Activated CD4-positive, alpha-beta T cell treated with anti-CD3 and anti-CD28 coated beads, Interleukin-2, amount 10 ng/mL, durations not matched to agents 7 days and 5 days (primary cell): Measurements from ENCODE around the gene NECAB2. TPM values are rescaled to one million over a fixed set of nuclear protein-coding genes. Genes with fewer than 3 reads are reported as not detected.

Experiments used
- CTCF ChIA-PET: fragments of 350-600 bp; sonication (Branson Sonifier 250); formaldehyde crosslinking; loops from one replicate; lab custom pipeline; 2021; ENCODE audit warnings: antibody characterized with exemption; lab: Charles Lee
- POLR2A ChIA-PET: fragments of 350-600 bp; sonication (Branson Sonifier 250); formaldehyde crosslinking; loops from one replicate; lab custom pipeline; 2021; ENCODE audit warnings: antibody characterized with exemption; lab: Charles Lee
- DNase-seq: peaks from one replicate; pipeline ENCODE4 v3.0.0-alpha.2; 2020
- H3K27ac Mint-ChIP-seq: one replicate; pipeline ENCODE4 v1.8.0; 2021; ENCODE audit warnings: mild to moderate bottlenecking, moderate library complexity, mixed read lengths
- H3K27me3 Mint-ChIP-seq: one replicate; pipeline ENCODE4 v1.8.0; 2021; ENCODE audit warnings: mixed read lengths
- H3K36me3 Mint-ChIP-seq: one replicate; pipeline ENCODE4 v1.8.0; 2021; ENCODE audit warnings: low read depth, mixed read lengths
- H3K4me1 Mint-ChIP-seq: one replicate; pipeline ENCODE4 v1.8.0; 2021; ENCODE audit warnings: mixed read lengths
- H3K4me3 Mint-ChIP-seq: one replicate; pipeline ENCODE4 v1.8.0; 2021; ENCODE audit warnings: mild to moderate bottlenecking, moderate library complexity, mixed read lengths
- H3K9me3 Mint-ChIP-seq: one replicate; pipeline ENCODE4 v1.8.0; 2021; ENCODE audit warnings: mixed read lengths
- total RNA-seq, 2 experiments: library from RNA; stranded (reverse); gene quantifications; one replicate each; pipeline ENCODE4 v1.2.3, GENCODE V29; 2021

The NECAB2 gene
- total RNA-seq, 2 experiments from 2014 or later: not detected

GRCh38 chr16:84000989-84001642 lies 33.1 kb downstream of the NECAB2 start:
- H3K4me3 Mint-ChIP-seq: no peak overlapping the region
- DNase-seq: no peak
- H3K27ac Mint-ChIP-seq: no peak overlapping the region
- POLR2A ChIA-PET: no interaction called here
- peaks cover 5% of the 10 kb centered on the region for H3K27me3 Mint-ChIP-seq
- no peaks in the 10 kb centered on the region for H3K36me3 Mint-ChIP-seq
- no peaks in the 10 kb centered on the region for H3K4me1 Mint-ChIP-seq
- no peaks in the 10 kb centered on the region for H3K9me3 Mint-ChIP-seq
- CTCF ChIA-PET: interaction anchor here (1.0 to 2.2 kb wide), 2 partner anchors 10 to 17 kb away, joined by 5 read pairs; no protein-coding TSS in a partner anchor

- H3K4me1 Mint-ChIP-seq: no peaks in the 10 kb centered on the region
- no peaks in the 10 kb centered on the region for H3K9me3 Mint-ChIP-seq
- no peak overlapping the region for H3K27ac Mint-ChIP-seq
- ChIA-PET CTCF (interaction anchor here (2.2 kb wide), 1 partner anchor 18 kb away, joined by 5 read pairs; no protein-coding TSS in a partner anchor), POLR2A (no interaction called here)
- no peak for DNase-seq
- no peaks in the 10 kb centered on the region for H3K36me3 Mint-ChIP-seq
- no peaks in the 10 kb centered on the region for H3K27me3 Mint-ChIP-seq
- H3K4me3 Mint-ChIP-seq: no peak overlapping the region
These were observed 33.7 kb downstream of the NECAB2 start for GRCh38 chr16:84001726-84002125.

GRCh38 chr16:84003038-84003437 lies 35.0 kb downstream of the NECAB2 start:
- Mint-ChIP-seq H3K27ac (no peak overlapping the region), H3K4me3 (no peak overlapping the region), H3K4me1 (no peaks in the 10 kb centered on the region), H3K9me3 (no peaks in the 10 kb centered on the region), H3K27me3 (no peaks in the 10 kb centered on the region), H3K36me3 (no peaks in the 10 kb centered on the region)
- ChIA-PET POLR2A (no interaction called here), CTCF (no interaction called here)
- no peak for DNase-seq

- ChIA-PET CTCF (no interaction called here), POLR2A (no interaction called here)
- Mint-ChIP-seq H3K4me3 (no peak overlapping the region), H3K9me3 (no peaks in the 10 kb centered on the region), H3K27ac (no peak overlapping the region), H3K4me1 (no peaks in the 10 kb centered on the region), H3K36me3 (no peaks in the 10 kb centered on the region), H3K27me3 (no peaks in the 10 kb centered on the region)
- DNase-seq: no peak
These were observed 36.4 kb downstream of the NECAB2 start for GRCh38 chr16:84004442-84004841.

GRCh38 chr16:84005391-84005790 lies 37.3 kb downstream of the NECAB2 start:
- CTCF ChIA-PET: no interaction called here
- DNase-seq: no peak

GRCh38 chr16:84007520-84007919 lies 39.5 kb downstream of the NECAB2 start:
- Mint-ChIP-seq H3K27ac (no peak overlapping the region), H3K36me3 (no peaks in the 10 kb centered on the region), H3K27me3 (no peaks in the 10 kb centered on the region), H3K4me1 (no peaks in the 10 kb centered on the region), H3K4me3 (no peak overlapping the region), H3K9me3 (no peaks in the 10 kb centered on the region)
- DNase-seq: no peak
- ChIA-PET CTCF (no interaction called here), POLR2A (no interaction called here)

More at GRCh38 chr16:84005391-84005790, 37.3 kb downstream of the NECAB2 start:
- POLR2A ChIA-PET: no interaction called here
- Mint-ChIP-seq H3K36me3 (no peaks in the 10 kb centered on the region), H3K4me1 (no peaks in the 10 kb centered on the region), H3K27ac (no peak overlapping the region), H3K27me3 (no peaks in the 10 kb centered on the region), H3K9me3 (no peaks in the 10 kb centered on the region), H3K4me3 (no peak overlapping the region)

- H3K4me3 Mint-ChIP-seq: no peak overlapping the region
- DNase-seq: no peak
- CTCF ChIA-PET: interaction anchor here (1.4 kb wide), 1 partner anchor 9 kb away, joined by 4 read pairs; no protein-coding TSS in a partner anchor
- no peaks in the 10 kb centered on the region for H3K27me3 Mint-ChIP-seq
- H3K4me1 Mint-ChIP-seq: no peaks in the 10 kb centered on the region
- no peaks in the 10 kb centered on the region for H3K36me3 Mint-ChIP-seq
- POLR2A ChIA-PET: no interaction called here
- H3K27ac Mint-ChIP-seq: no peak overlapping the region
- H3K9me3 Mint-ChIP-seq: no peaks in the 10 kb centered on the region
These were observed 39.9 kb downstream of the NECAB2 start for GRCh38 chr16:84007965-84008364.

- Mint-ChIP-seq H3K4me1 (peaks cover 3% of the 10 kb centered on the region), H3K4me3 (no peak overlapping the region)
- CTCF ChIA-PET: interaction anchor here (1.4 kb wide), 1 partner anchor 8 kb away, joined by 4 read pairs; no protein-coding TSS in a partner anchor
These were observed 41.2 kb downstream of the NECAB2 start for GRCh38 chr16:84009282-84009681.

GRCh38 chr16:84013787-84014569 lies 45.9 kb downstream of the NECAB2 start:
- peak; percentile 70 for DNase-seq
- H3K27ac Mint-ChIP-seq: no peak overlapping the region
- no peaks in the 10 kb centered on the region for H3K27me3 Mint-ChIP-seq
- H3K36me3 Mint-ChIP-seq: no peaks in the 10 kb centered on the region
- ChIA-PET POLR2A (no interaction called here), CTCF (interaction anchor here (1.0 to 2.2 kb wide), 2 partner anchors 35 to 173 kb away, joined by 3 to 7 read pairs; partner anchors contain the start of gene TAF1C)
- no peak overlapping the region for H3K4me3 Mint-ChIP-seq
- H3K9me3 Mint-ChIP-seq: peaks cover 3% of the 10 kb centered on the region
- H3K4me1 Mint-ChIP-seq: peaks cover 8% of the 10 kb centered on the region

More at GRCh38 chr16:84009282-84009681, 41.2 kb downstream of the NECAB2 start:
- POLR2A ChIA-PET: no interaction called here
- Mint-ChIP-seq H3K36me3 (no peaks in the 10 kb centered on the region), H3K9me3 (no peaks in the 10 kb centered on the region), H3K27me3 (no peaks in the 10 kb centered on the region), H3K27ac (no peak overlapping the region)
- DNase-seq: no peak

GRCh38 chr16:84014570-84015327 lies 46.7 kb downstream of the NECAB2 start:
- no peak for DNase-seq
- ChIA-PET POLR2A (no interaction called here), CTCF (interaction anchor here (1.0 to 2.2 kb wide), 2 partner anchors 34 to 172 kb away, joined by 3 to 7 read pairs; partner anchors contain the start of gene TAF1C)
- H3K27ac Mint-ChIP-seq: no peak overlapping the region
- H3K4me3 Mint-ChIP-seq: no peak overlapping the region
- peaks cover 7% of the 10 kb centered on the region for H3K9me3 Mint-ChIP-seq
- peaks cover 8% of the 10 kb centered on the region for H3K4me1 Mint-ChIP-seq
- no peaks in the 10 kb centered on the region for H3K36me3 Mint-ChIP-seq
- H3K27me3 Mint-ChIP-seq: no peaks in the 10 kb centered on the region

- Mint-ChIP-seq H3K9me3 (peaks cover 7% of the 10 kb centered on the region), H3K27ac (no peak overlapping the region), H3K36me3 (no peaks in the 10 kb centered on the region), H3K4me1 (peaks cover 8% of the 10 kb centered on the region), H3K4me3 (no peak overlapping the region), H3K27me3 (no peaks in the 10 kb centered on the region)
- ChIA-PET POLR2A (no interaction called here), CTCF (no interaction called here)
- no peak for DNase-seq
These were observed 47.4 kb downstream of the NECAB2 start for GRCh38 chr16:84015399-84015798.

- peaks cover 2% of the 10 kb centered on the region for H3K36me3 Mint-ChIP-seq
- ChIA-PET POLR2A (no interaction called here), CTCF (no interaction called here)
- no peak for DNase-seq
- peaks cover 2% of the 10 kb centered on the region for H3K27me3 Mint-ChIP-seq
- H3K27ac Mint-ChIP-seq: no peak overlapping the region
- peaks cover 12% of the 10 kb centered on the region for H3K9me3 Mint-ChIP-seq
- H3K4me1 Mint-ChIP-seq: peaks cover 8% of the 10 kb centered on the region
- H3K4me3 Mint-ChIP-seq: no peak overlapping the region
These were observed 48.4 kb downstream of the NECAB2 start for GRCh38 chr16:84016477-84016876.
